CD8-positive, alpha-beta memory T cell (primary cell): ENCODE measurements around the gene RABL6. TPM values are rescaled to one million over a fixed set of nuclear protein-coding genes. Genes with fewer than 3 reads are reported as not detected.

Source experiments
- CTCF ChIA-PET: fragments of 350-600 bp; sonication (Branson Sonifier 250); formaldehyde crosslinking; loops from one replicate; lab custom pipeline; 2021; ENCODE audit warnings: antibody characterized with exemption; lab: Charles Lee
- POLR2A ChIA-PET: fragments of 350-600 bp; sonication (Branson Sonifier 250); formaldehyde crosslinking; loops from one replicate; lab custom pipeline; 2021; ENCODE audit warnings: antibody characterized with exemption; lab: Charles Lee
- DNase-seq, 5 donors: peaks; one replicate each; pipeline versions ENCODE4 v3.0.0 to v3.0.0-alpha.2; 2020 to 2022; ENCODE audit warnings: mixed read lengths in 1 of 5
- H3K27ac ChIP-seq: one replicate; pipeline ENCODE4 v1.7.0; 2013; ENCODE audit warnings: low read depth, mild to moderate bottlenecking, low read length, moderate library complexity
- H3K27me3 ChIP-seq: 2 replicates; pipeline ENCODE4 v1.7.0; 2013; ENCODE audit warnings: low read length, mild to moderate bottlenecking; ENCODE audit not compliant: insufficient read depth, poor library complexity, severe bottlenecking
- H3K36me3 ChIP-seq: 2 replicates; pipeline ENCODE4 v1.7.0; 2013; ENCODE audit warnings: mild to moderate bottlenecking, low read length, moderate library complexity; ENCODE audit not compliant: insufficient read depth
- H3K4me1 ChIP-seq: 2 replicates; pipeline ENCODE4 v1.7.0; 2013; ENCODE audit warnings: mild to moderate bottlenecking, low read length, moderate library complexity; ENCODE audit not compliant: insufficient read depth
- H3K4me3 ChIP-seq: 2 replicates; pipeline ENCODE4 v1.7.0; 2013; ENCODE audit warnings: mild to moderate bottlenecking, low read length
- H3K9me3 ChIP-seq: 2 replicates; pipeline ENCODE4 v1.7.0; 2013; ENCODE audit warnings: mild to moderate bottlenecking, low read length
- H3K27ac Mint-ChIP-seq, 8 donors: one replicate each; pipeline ENCODE4 v1.8.0; 2020 to 2021; ENCODE audit warnings: mixed read lengths in 8 of 8, mild to moderate bottlenecking in 6 of 8, inconsistent platforms in 3 of 8, moderate library complexity in 3 of 8
- H3K27me3 Mint-ChIP-seq, 2 donors: one replicate each; pipeline ENCODE4 v1.8.0; 2020 to 2021; ENCODE audit warnings: mixed read lengths in 2 of 2, mild to moderate bottlenecking in 1 of 2, moderate library complexity in 1 of 2
- H3K36me3 Mint-ChIP-seq, 3 donors: one replicate each; pipeline ENCODE4 v1.8.0; 2020 to 2021; ENCODE audit warnings: mixed read lengths in 3 of 3, inconsistent platforms in 1 of 3, mild to moderate bottlenecking in 1 of 3
- H3K4me1 Mint-ChIP-seq, 3 donors: one replicate each; pipeline ENCODE4 v1.8.0; 2020 to 2021; ENCODE audit warnings: mixed read lengths in 3 of 3, inconsistent platforms in 1 of 3, mild to moderate bottlenecking in 1 of 3
- H3K4me3 Mint-ChIP-seq, 7 donors: one replicate each; pipeline ENCODE4 v1.8.0; 2020 to 2021; ENCODE audit warnings: mixed read lengths in 7 of 7, mild to moderate bottlenecking in 6 of 7, moderate library complexity in 4 of 7, inconsistent platforms in 2 of 7
- H3K9me3 Mint-ChIP-seq, 5 donors: one replicate each; pipeline ENCODE4 v1.8.0; 2020 to 2022; ENCODE audit warnings: mixed read lengths in 5 of 5, mild to moderate bottlenecking in 3 of 5, moderate library complexity in 2 of 5, inconsistent platforms in 1 of 5
- polyA plus RNA-seq: library from polyadenylated mRNA; unstranded; fragments of 300-500 nt; fragmentation: Illumina TruSeq; gene quantifications from one replicate; pipeline ENCODE4 v1.2.3, GENCODE V29; 2021
- total RNA-seq, 2 experiments: library from RNA; stranded (reverse); gene quantifications; one replicate each; pipeline ENCODE4 v1.2.3, GENCODE V29; 2021

The RABL6 gene
- total and polyA plus RNA-seq, 3 experiments from 2014 or later, result 20.9 to 106 (median 98.2) TPM

DNA sequence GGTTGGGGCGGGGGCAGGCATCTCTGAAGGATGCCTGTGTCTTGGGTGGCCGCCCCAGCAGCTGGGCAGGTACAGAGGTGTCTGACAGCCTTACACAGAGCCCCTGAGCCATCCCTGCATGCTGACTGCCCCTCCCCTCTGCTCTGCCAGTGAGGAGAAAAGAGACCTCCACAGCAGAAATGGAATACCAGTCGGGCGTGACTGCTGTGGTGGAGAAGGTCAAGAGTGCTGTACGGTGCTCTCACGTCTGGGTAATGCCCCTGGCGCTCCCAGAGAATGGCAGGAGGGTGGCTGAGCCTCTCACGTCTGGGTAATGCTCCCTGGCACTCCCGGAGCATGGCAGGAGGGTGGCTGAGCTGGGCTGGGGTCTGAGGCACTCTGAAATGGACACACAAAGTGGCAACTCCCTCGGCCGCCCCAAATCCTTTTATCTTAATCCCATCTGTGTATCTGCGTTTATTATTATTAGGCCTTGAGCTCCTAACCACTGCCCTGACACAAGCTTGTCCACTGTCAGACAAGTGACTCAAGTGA, 2.5 kb upstream of the RABL6 start:
- Histone ChIP-seq H3K4me3 (no peak overlapping the region), H3K4me1 (peaks cover 36% of the 10 kb centered on the region), H3K9me3 (no peaks in the 10 kb centered on the region), H3K36me3 (no peaks in the 10 kb centered on the region), H3K27ac (no peak overlapping the region), H3K27me3 (no peaks in the 10 kb centered on the region)
- no peaks in the 10 kb centered on the region for H3K9me3 Mint-ChIP-seq
- peaks cover 0 to 22% (median 3%) of the 10 kb centered on the region in 3 donors for H3K36me3 Mint-ChIP-seq
- H3K4me3 Mint-ChIP-seq, result peak overlapping the region in 5 of 7 donors; percentile 11 to 61 (median 26)
- peak overlapping the region in 2 of 8 donors; percentile 61 to 82 for H3K27ac Mint-ChIP-seq
- peaks cover 0 to 5% of the 10 kb centered on the region in 2 donors for H3K27me3 Mint-ChIP-seq
- peaks cover 32 to 50% (median 35%) of the 10 kb centered on the region in 3 donors for H3K4me1 Mint-ChIP-seq
- DNase-seq, result no peak
- ChIA-PET POLR2A (interaction anchor here (1.1 kb wide), 1 partner anchor 13 kb away, joined by 3 read pairs; no protein-coding TSS in a partner anchor), CTCF (interaction anchor here (1.4 to 4.1 kb wide), 3 partner anchors 13 to 384 kb away, joined by 3 to 14 read pairs (median 5); partner anchors contain the start of gene SSNA1)

DNA sequence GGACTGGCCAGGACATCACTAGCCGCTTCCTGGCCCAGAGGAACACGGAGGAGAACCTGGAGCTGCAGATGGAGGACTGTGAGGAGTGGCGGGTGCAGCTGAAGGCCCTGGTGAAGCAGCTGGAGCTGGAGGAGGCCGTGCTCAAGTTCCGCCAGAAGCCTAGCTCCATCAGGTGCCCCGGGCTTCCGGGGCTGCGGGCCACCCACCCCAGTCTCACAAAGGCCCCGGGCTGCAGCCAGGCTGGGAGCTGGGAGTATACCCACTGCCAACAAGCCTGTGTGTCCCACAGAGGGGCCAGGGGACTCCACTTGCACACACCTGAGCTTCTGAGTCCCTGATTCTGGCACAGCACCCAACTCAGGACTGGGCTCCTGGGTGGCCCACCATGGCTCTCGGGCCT, 1.7 kb upstream of the RABL6 start:
- H3K27me3 ChIP-seq, result no peaks in the 10 kb centered on the region
- H3K27ac Mint-ChIP-seq, result peak overlapping the region in 1 of 8 donors; percentile 94
- CTCF ChIA-PET, result interaction anchor here (1.1 to 4.1 kb wide), 7 partner anchors 14 to 383 kb away, joined by 3 to 14 read pairs (median 5); partner anchors contain the start of genes AJM1 and SSNA1
- H3K4me3 ChIP-seq, result no peak overlapping the region
- H3K27me3 Mint-ChIP-seq, result peaks cover 0 to 1% of the 10 kb centered on the region in 2 donors
- peaks cover 29% of the 10 kb centered on the region for H3K4me1 ChIP-seq
- DNase-seq, result no peak
- no peaks in the 10 kb centered on the region for H3K36me3 ChIP-seq
- H3K4me3 Mint-ChIP-seq, result peak overlapping the region; percentile 26 to 91 (median 88)
- POLR2A ChIA-PET, result interaction anchor here (0.7 to 1.1 kb wide), 2 partner anchors 10 to 14 kb away, joined by 3 read pairs; no protein-coding TSS in a partner anchor
- no peak overlapping the region for H3K27ac ChIP-seq
- peaks cover 27 to 46% (median 30%) of the 10 kb centered on the region in 3 donors for H3K4me1 Mint-ChIP-seq
- H3K9me3 Mint-ChIP-seq, result no peaks in the 10 kb centered on the region
- H3K36me3 Mint-ChIP-seq, result peaks cover 0 to 24% (median 3%) of the 10 kb centered on the region in 3 donors
- no peaks in the 10 kb centered on the region for H3K9me3 ChIP-seq

DNA sequence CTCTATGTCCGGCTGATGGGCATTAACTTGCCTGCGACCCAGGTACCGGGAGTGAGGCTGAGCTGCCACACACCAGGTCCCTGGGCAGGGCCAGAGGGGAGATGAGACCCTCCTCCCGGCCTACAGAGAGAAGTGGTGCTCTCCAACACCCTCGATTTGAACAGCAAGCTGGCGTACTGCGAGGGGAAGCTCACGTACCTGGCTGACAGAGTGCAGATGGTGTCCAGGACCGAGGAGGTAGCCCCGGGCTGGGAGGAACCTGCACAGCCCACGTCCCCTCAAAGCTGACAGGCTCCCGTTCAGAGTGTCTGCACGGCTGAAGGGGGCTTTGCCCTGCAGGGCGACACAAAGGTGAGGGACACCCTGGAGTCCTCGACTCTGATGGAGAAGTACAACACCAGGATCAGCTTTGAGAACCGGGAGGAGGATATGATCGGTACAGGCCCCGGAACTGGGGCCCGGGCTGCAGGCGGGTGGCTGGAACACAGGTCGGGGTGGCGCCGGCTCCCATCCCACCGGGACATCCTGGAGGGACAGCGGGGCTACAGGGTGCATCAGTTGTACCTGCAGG, 1.0 kb upstream of the RABL6 start:
- H3K27ac ChIP-seq, result peak overlapping the region; percentile 65
- peaks cover 29% of the 10 kb centered on the region for H3K4me1 ChIP-seq
- no peak for DNase-seq
- no peaks in the 10 kb centered on the region for H3K36me3 ChIP-seq
- CTCF ChIA-PET, result interaction anchor here (1.0 to 4.1 kb wide), 12 partner anchors 13 to 382 kb away, joined by 3 to 14 read pairs (median 4); partner anchors contain the start of genes AJM1, SSNA1 and TRAF2
- H3K9me3 Mint-ChIP-seq, result no peaks in the 10 kb centered on the region
- H3K36me3 Mint-ChIP-seq, result peaks cover 0 to 24% (median 3%) of the 10 kb centered on the region in 3 donors
- peak overlapping the region; percentile 86 to 95 (median 90) for H3K4me3 Mint-ChIP-seq
- peak overlapping the region; percentile 45 to 97 (median 94) for H3K27ac Mint-ChIP-seq
- H3K27me3 ChIP-seq, result no peaks in the 10 kb centered on the region
- H3K9me3 ChIP-seq, result no peaks in the 10 kb centered on the region
- peaks cover 26 to 47% (median 28%) of the 10 kb centered on the region in 3 donors for H3K4me1 Mint-ChIP-seq
- POLR2A ChIA-PET, result interaction anchor here (0.5 to 1.3 kb wide), 9 partner anchors 9 to 394 kb away, joined by 3 to 5 read pairs (median 4); partner anchors contain the start of genes MAN1B1, SAPCD2, TMEM141 and TPRN
- H3K4me3 ChIP-seq, result peak overlapping the region; percentile 69
- H3K27me3 Mint-ChIP-seq, result peaks cover 0 to 1% of the 10 kb centered on the region in 2 donors

DNA sequence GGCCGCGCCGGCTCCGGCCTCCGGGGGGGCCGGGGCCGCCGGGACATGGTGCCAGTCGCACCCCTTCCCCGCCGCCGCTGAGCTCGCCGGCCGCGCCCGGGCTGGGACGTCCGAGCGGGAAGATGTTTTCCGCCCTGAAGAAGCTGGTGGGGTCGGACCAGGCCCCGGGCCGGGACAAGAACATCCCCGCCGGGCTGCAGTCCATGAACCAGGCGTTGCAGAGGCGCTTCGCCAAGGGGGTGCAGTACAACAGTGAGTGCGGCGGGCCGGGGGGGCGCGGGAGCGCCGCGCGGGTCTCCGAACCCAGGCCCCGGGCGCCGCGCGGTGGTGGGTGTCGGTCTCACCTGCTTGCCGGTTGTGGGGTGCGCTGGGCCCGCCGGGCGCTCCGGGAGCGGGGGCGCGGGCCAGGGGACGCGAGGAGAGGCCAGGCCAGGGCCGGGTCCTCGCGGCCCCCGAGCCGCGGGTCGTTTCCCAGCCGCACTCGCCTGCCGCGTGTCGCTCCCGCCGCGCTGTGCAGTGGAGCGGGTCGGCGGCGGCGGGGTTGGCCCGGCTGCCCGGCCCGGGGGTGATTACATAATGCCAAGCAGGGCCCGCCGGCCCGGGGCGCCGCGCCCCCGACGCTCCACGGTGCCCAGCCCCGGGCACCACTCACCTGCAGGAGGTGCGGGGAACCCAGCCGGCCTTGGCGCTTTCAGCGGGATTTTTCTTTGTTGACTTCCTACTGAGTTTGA, 492 bp downstream of the RABL6 start:
- ChIA-PET CTCF (interaction anchor here (1.0 to 4.1 kb wide), 9 partner anchors 15 to 227 kb away, joined by 3 to 14 read pairs (median 7); partner anchors contain the start of genes AJM1 and TRAF2), POLR2A (interaction anchor here (0.6 to 1.5 kb wide), 7 partner anchors 78 to 288 kb away, joined by 3 to 5 read pairs (median 3); partner anchors contain the start of genes FBXW5, SAPCD2 and TRAF2)
- Histone ChIP-seq H3K4me3 (peak overlapping the region; percentile 56), H3K27ac (peak overlapping the region; percentile 78), H3K36me3 (no peaks in the 10 kb centered on the region), H3K9me3 (no peaks in the 10 kb centered on the region), H3K27me3 (no peaks in the 10 kb centered on the region), H3K4me1 (peaks cover 29% of the 10 kb centered on the region)
- H3K4me3 Mint-ChIP-seq, result peak overlapping the region; percentile 78 to 95 (median 83)
- H3K27me3 Mint-ChIP-seq, result peaks cover 0 to 1% of the 10 kb centered on the region in 2 donors
- peak in 4 of 5 donors; percentile 14 to 66 (median 48) for DNase-seq
- peaks cover 31 to 55% (median 35%) of the 10 kb centered on the region in 3 donors for H3K4me1 Mint-ChIP-seq
- H3K36me3 Mint-ChIP-seq, result peaks cover 0 to 32% (median 3%) of the 10 kb centered on the region in 3 donors
- H3K27ac Mint-ChIP-seq, result peak overlapping the region in 6 of 8 donors; percentile 45 to 94 (median 82)
- H3K9me3 Mint-ChIP-seq, result no peaks in the 10 kb centered on the region

DNA sequence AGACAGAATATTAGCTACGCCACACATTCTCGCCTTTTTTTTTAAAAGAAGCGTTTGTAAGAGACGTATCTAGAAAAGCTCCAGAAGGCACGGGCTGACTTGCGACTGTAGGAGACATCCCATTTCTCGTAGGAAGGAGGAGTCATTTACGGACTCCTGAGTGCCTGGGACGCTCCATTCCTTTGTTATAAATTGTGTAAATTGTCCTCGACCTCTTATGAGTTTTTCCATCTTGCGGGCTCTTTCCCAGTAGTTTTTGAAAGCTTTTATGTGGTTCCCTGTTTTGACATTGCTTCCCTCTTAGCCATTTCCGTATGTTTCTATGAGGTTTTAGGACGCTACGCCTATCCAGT, 1.0 kb downstream of the RABL6 start:
- H3K4me1 Mint-ChIP-seq, result peaks cover 36 to 59% (median 37%) of the 10 kb centered on the region in 3 donors
- H3K27ac Mint-ChIP-seq, result peak overlapping the region in 7 of 8 donors; percentile 22 to 94 (median 77)
- Histone ChIP-seq H3K4me1 (peaks cover 29% of the 10 kb centered on the region), H3K27ac (peak overlapping the region; percentile 78), H3K36me3 (no peaks in the 10 kb centered on the region), H3K9me3 (no peaks in the 10 kb centered on the region), H3K4me3 (peak overlapping the region; percentile 56), H3K27me3 (no peaks in the 10 kb centered on the region)
- no peak for DNase-seq
- ChIA-PET POLR2A (interaction anchor here (1.5 kb wide), 1 partner anchor 135 kb away, joined by 4 read pairs; the partner anchor contains the start of gene FBXW5), CTCF (interaction anchor here (1.2 to 4.1 kb wide), 4 partner anchors 17 to 227 kb away, joined by 3 to 14 read pairs (median 14); partner anchors contain the start of gene AJM1)
- peaks cover 0 to 33% (median 3%) of the 10 kb centered on the region in 3 donors for H3K36me3 Mint-ChIP-seq
- H3K27me3 Mint-ChIP-seq, result peaks cover 0 to 1% of the 10 kb centered on the region in 2 donors
- peak overlapping the region; percentile 78 to 95 (median 83) for H3K4me3 Mint-ChIP-seq
- no peaks in the 10 kb centered on the region for H3K9me3 Mint-ChIP-seq

DNA sequence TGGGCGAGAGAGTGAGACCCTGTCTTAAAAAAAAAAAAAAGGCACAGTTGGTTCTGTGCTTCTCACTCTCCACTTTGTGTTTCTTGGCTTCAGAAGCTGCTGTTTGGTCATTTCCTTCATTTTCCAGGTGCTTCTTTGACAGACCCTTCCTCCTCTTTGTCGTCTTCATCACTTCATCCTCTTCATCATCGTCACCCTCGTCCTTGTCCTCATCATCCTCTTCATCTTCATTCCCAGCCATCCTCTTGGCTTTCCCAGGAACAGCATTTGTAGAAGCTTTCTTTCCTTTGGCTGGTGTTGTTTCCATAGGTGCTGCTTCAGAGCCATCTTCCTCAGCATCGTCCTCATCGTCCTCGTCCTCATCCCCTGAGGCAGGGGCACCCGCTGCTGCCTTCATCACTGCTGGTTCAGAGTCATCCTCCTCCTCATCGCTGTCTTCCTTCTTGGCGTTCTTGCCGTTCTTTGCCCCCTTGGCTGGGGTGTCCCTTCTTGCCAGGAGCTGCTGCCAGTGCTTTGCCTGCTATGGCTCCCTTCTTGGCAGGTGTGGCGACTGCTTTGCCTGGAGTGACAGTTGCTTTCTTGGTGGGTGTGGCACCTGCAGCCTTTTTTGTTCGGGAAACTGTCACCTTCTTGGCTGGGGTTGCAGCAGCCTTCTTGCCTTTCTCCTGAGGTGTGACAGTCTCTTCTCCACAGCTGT, 7.1 kb downstream of the RABL6 start:
- POLR2A ChIA-PET, result no interaction called here
- Mint-ChIP-seq H3K36me3 (peaks cover 0 to 34% (median 10%) of the 10 kb centered on the region in 3 donors), H3K27me3 (no peaks in the 10 kb centered on the region), H3K9me3 (no peaks in the 10 kb centered on the region), H3K4me1 (peaks cover 21 to 50% (median 36%) of the 10 kb centered on the region in 3 donors), H3K4me3 (peak overlapping the region in 1 of 7 donors; percentile 38), H3K27ac (no peak overlapping the region)
- Histone ChIP-seq H3K36me3 (no peaks in the 10 kb centered on the region), H3K9me3 (no peaks in the 10 kb centered on the region), H3K4me3 (no peak overlapping the region), H3K4me1 (peaks cover 4% of the 10 kb centered on the region), H3K27me3 (no peaks in the 10 kb centered on the region), H3K27ac (no peak overlapping the region)
- DNase-seq, result no peak
- CTCF ChIA-PET, result interaction anchor here (1.2 to 1.8 kb wide), 2 partner anchors 28 to 221 kb away, joined by 3 to 14 read pairs; partner anchors contain the start of gene AJM1

DNA sequence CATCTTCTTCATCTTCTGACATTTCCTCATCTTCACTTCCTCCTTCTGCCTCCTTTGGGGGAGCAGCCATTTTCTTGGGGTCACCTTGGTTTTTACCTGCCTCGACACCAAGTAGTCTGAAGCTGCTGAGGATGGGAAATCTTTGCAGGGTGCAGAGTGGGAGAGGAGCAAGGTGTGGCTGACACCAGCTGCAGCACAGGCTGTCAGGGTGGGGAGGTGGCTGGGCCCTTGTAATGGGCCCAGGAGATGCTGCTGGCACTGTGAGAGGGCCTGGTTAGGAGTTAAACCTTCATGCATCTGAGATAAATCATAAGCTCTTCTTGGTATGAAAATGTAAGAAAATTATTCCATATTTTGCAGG, 7.7 kb downstream of the RABL6 start:
- Histone ChIP-seq H3K9me3 (no peaks in the 10 kb centered on the region), H3K27ac (no peak overlapping the region)

More for the DNA sequence above, 7.7 kb downstream of the RABL6 start:
- POLR2A ChIA-PET, result interaction anchor here (0.6 kb wide), 1 partner anchor 9 kb away, joined by 3 read pairs; no protein-coding TSS in a partner anchor
- no peaks in the 10 kb centered on the region for H3K27me3 Mint-ChIP-seq
- no peak overlapping the region for H3K27ac Mint-ChIP-seq
- H3K27me3 ChIP-seq, result no peaks in the 10 kb centered on the region
- H3K36me3 Mint-ChIP-seq, result peaks cover 0 to 31% (median 10%) of the 10 kb centered on the region in 3 donors
- no peaks in the 10 kb centered on the region for H3K9me3 Mint-ChIP-seq
- no peak overlapping the region for H3K4me3 ChIP-seq
- H3K36me3 ChIP-seq, result no peaks in the 10 kb centered on the region
- CTCF ChIA-PET, result interaction anchor here (1.8 kb wide), 1 partner anchor 27 kb away, joined by 14 read pairs; the partner anchor contains the start of gene AJM1
- no peaks in the 10 kb centered on the region for H3K4me1 ChIP-seq
- no peak for DNase-seq
- H3K4me3 Mint-ChIP-seq, result no peak overlapping the region
- peaks cover 18 to 46% (median 32%) of the 10 kb centered on the region in 3 donors for H3K4me1 Mint-ChIP-seq
